ENCODE measurements around the gene DRICH1.
"Not testable (repeated sequence)": the region's sequence is repeated elsewhere in the genome, so short reads cannot be mapped to it uniquely, and the experiment has no call there.

Gene DRICH1

GRCh38 chr22:23574877-23575276 lies 57.2 kb downstream of the DRICH1 start:
- no peaks in the 10 kb centered on the region for H3K36me3 ChIP-seq (ENCODE audit: control insufficient read depth, insufficient read depth, low read length)
- no peaks in the 10 kb centered on the region for H3K27me3 ChIP-seq (ENCODE audit: control insufficient read depth, insufficient read depth, low read length)
- H3K4me1 ChIP-seq (ENCODE audit: control insufficient read depth, insufficient read depth, low read length) = no peaks in the 10 kb centered on the region
- no peak overlapping the region for H3K27ac ChIP-seq (ENCODE audit: low read depth, low read length)
- H3K9ac ChIP-seq (ENCODE audit: low read length) = no peak overlapping the region
- no peaks in the 10 kb centered on the region for H3K9me3 ChIP-seq (ENCODE audit: control insufficient read depth, insufficient read depth, low read depth, low read length)
- no peak overlapping the region for H3K4me3 ChIP-seq (ENCODE audit: low read depth, low read length)

GRCh38 chr22:23574371-23574811 lies 57.7 kb downstream of the DRICH1 start:
- Histone ChIP-seq H3K4me3 (ENCODE audit: low read depth, low read length) (no peak overlapping the region), H3K4me1 (ENCODE audit: control insufficient read depth, insufficient read depth, low read length) (no peaks in the 10 kb centered on the region), H3K27ac (ENCODE audit: low read depth, low read length) (no peak overlapping the region), H3K27me3 (ENCODE audit: control insufficient read depth, insufficient read depth, low read length) (no peaks in the 10 kb centered on the region), H3K36me3 (ENCODE audit: control insufficient read depth, insufficient read depth, low read length) (no peaks in the 10 kb centered on the region), H3K9me3 (ENCODE audit: control insufficient read depth, insufficient read depth, low read depth, low read length) (no peaks in the 10 kb centered on the region), H3K9ac (ENCODE audit: low read length) (no peak overlapping the region)

DNA sequence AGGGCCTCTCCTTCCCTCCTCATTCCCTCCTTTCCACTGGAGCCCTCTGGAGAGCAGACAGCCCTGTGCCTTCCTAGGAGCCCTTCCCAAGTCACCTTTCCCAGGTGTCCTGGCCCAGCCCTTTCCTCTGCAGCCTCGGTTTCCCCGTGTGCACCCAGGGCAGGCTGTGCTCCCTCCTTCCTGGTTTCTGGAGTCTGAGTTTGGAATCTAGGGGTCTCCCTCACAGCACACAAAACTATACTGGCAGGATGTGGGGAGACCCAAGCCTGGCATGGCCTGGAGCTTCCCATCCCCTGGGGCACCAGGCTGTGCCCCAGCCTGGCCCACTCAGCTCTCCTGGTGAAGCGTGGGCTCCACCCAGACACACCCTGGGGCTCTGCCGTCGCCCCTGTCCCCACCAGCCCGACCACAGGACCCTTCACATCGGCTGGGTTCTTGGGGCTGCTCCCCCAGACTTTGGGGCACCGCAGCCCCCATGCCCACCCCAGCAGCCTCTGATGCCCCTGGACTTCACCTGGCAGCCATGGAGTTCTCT lies 58.4 kb downstream of the DRICH1 start:
- H3K27me3 ChIP-seq (ENCODE audit: control insufficient read depth, insufficient read depth, low read length); H3K36me3 ChIP-seq (ENCODE audit: control insufficient read depth, insufficient read depth, low read length); H3K27ac ChIP-seq (ENCODE audit: low read depth, low read length): not testable (repeated sequence)

DNA sequence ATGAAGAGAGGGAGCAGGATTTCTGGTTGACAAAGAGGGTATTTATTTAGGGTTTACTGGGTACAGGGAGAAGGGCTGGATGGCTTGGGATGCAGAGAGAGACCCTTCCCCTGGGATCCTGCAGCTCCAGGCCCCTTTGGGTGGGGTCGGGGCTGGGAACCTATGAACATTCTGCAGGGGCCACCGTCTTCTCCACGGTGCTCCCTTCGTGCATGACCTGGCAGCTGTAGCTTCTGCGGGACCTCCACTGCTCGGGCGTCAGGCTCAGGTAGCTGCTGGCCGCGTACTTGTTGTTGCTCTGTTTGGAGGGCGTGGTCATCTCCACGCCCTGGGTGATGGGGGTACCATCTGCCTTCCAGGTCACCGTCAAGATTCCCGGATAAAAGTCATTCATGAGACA lies 59.0 kb downstream of the DRICH1 start:
- not testable (repeated sequence) for H3K4me3 ChIP-seq (ENCODE audit: low read depth, low read length); H3K36me3 ChIP-seq (ENCODE audit: control insufficient read depth, insufficient read depth, low read length); H3K27ac ChIP-seq (ENCODE audit: low read depth, low read length); H3K4me1 ChIP-seq (ENCODE audit: control insufficient read depth, insufficient read depth, low read length); H3K9me3 ChIP-seq (ENCODE audit: control insufficient read depth, insufficient read depth, low read depth, low read length); H3K9ac ChIP-seq (ENCODE audit: low read length); H3K27me3 ChIP-seq (ENCODE audit: control insufficient read depth, insufficient read depth, low read length)

More for the DNA sequence above, 58.4 kb downstream of the DRICH1 start:
- not testable (repeated sequence) for H3K4me3 ChIP-seq (ENCODE audit: low read depth, low read length); H3K9me3 ChIP-seq (ENCODE audit: control insufficient read depth, insufficient read depth, low read depth, low read length); H3K9ac ChIP-seq (ENCODE audit: low read length); H3K4me1 ChIP-seq (ENCODE audit: control insufficient read depth, insufficient read depth, low read length)

GRCh38 chr22:23571486-23571885 lies 60.6 kb downstream of the DRICH1 start:
- peaks cover 6% of the 10 kb centered on the region; the same call in 1 of the 2 replicates for H3K4me1 ChIP-seq (ENCODE audit: control insufficient read depth, insufficient read depth, low read length)
- H3K36me3 ChIP-seq (ENCODE audit: control insufficient read depth, insufficient read depth, low read length) = no peaks in the 10 kb centered on the region
- no peak overlapping the region for H3K4me3 ChIP-seq (ENCODE audit: low read depth, low read length)
- no peak overlapping the region for H3K27ac ChIP-seq (ENCODE audit: low read depth, low read length)
- H3K27me3 ChIP-seq (ENCODE audit: control insufficient read depth, insufficient read depth, low read length) = peaks cover 20% of the 10 kb centered on the region
- H3K9ac ChIP-seq (ENCODE audit: low read length) = no peak overlapping the region
- H3K9me3 ChIP-seq (ENCODE audit: control insufficient read depth, insufficient read depth, low read depth, low read length) = no peaks in the 10 kb centered on the region

DNA sequence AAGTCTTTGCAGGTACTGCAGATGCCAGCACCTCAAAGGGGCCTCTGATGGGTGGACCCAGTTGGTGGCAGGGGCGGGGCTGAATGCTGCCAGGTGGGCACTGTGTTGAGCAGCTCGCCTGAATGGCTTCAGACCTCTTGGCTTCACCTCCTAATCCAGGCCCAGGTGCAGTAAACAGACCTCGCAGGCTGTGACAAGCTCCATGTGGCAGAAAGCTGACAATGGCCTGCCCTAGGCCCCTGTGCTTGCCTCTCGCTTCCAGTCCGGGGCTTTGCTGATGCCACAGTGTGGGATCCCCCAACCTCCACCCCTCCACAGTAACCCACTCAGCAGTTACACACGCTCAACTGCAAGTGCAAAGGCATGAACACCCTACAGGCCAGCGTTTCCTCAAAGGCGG lies 61.4 kb downstream of the DRICH1 start:
- Histone ChIP-seq H3K27me3 (ENCODE audit: control insufficient read depth, insufficient read depth, low read length) (peaks cover 26% of the 10 kb centered on the region), H3K9me3 (ENCODE audit: control insufficient read depth, insufficient read depth, low read depth, low read length) (no peaks in the 10 kb centered on the region), H3K4me3 (ENCODE audit: low read depth, low read length) (no peak overlapping the region), H3K27ac (ENCODE audit: low read depth, low read length) (no peak overlapping the region), H3K9ac (ENCODE audit: low read length) (no peak overlapping the region), H3K4me1 (ENCODE audit: control insufficient read depth, insufficient read depth, low read length) (peaks cover 6% of the 10 kb centered on the region; the same call in 1 of the 2 replicates), H3K36me3 (ENCODE audit: control insufficient read depth, insufficient read depth, low read length) (no peaks in the 10 kb centered on the region)

GRCh38 chr22:23569716-23570115 lies 62.4 kb downstream of the DRICH1 start:
- no peaks in the 10 kb centered on the region for H3K36me3 ChIP-seq (ENCODE audit: control insufficient read depth, insufficient read depth, low read length)
- H3K4me3 ChIP-seq (ENCODE audit: low read depth, low read length) = no peak overlapping the region
- H3K4me1 ChIP-seq (ENCODE audit: control insufficient read depth, insufficient read depth, low read length) = peaks cover 11% of the 10 kb centered on the region; the same call in 1 of the 2 replicates
- H3K27ac ChIP-seq (ENCODE audit: low read depth, low read length) = no peak overlapping the region
- H3K27me3 ChIP-seq (ENCODE audit: control insufficient read depth, insufficient read depth, low read length) = peaks cover 30% of the 10 kb centered on the region
- no peak overlapping the region for H3K9ac ChIP-seq (ENCODE audit: low read length)
- no peaks in the 10 kb centered on the region for H3K9me3 ChIP-seq (ENCODE audit: control insufficient read depth, insufficient read depth, low read depth, low read length)

- H3K4me3 ChIP-seq (ENCODE audit: low read depth, low read length) = no peak overlapping the region
- H3K4me1 ChIP-seq (ENCODE audit: control insufficient read depth, insufficient read depth, low read length) = peaks cover 11% of the 10 kb centered on the region; the same call in 1 of the 2 replicates
- no peak overlapping the region for H3K9ac ChIP-seq (ENCODE audit: low read length)
- H3K36me3 ChIP-seq (ENCODE audit: control insufficient read depth, insufficient read depth, low read length) = no peaks in the 10 kb centered on the region
- no peaks in the 10 kb centered on the region for H3K9me3 ChIP-seq (ENCODE audit: control insufficient read depth, insufficient read depth, low read depth, low read length)
- peaks cover 35% of the 10 kb centered on the region for H3K27me3 ChIP-seq (ENCODE audit: control insufficient read depth, insufficient read depth, low read length)
- no peak overlapping the region for H3K27ac ChIP-seq (ENCODE audit: low read depth, low read length)
Observed at GRCh38 chr22:23569291-23569690, 62.8 kb downstream of the DRICH1 start.

- Histone ChIP-seq H3K4me3 (ENCODE audit: low read depth, low read length) (peak overlapping the region; percentile 70), H3K4me1 (ENCODE audit: control insufficient read depth, insufficient read depth, low read length) (peaks cover 11% of the 10 kb centered on the region; the same call in 1 of the 2 replicates), H3K36me3 (ENCODE audit: control insufficient read depth, insufficient read depth, low read length) (no peaks in the 10 kb centered on the region), H3K9me3 (ENCODE audit: control insufficient read depth, insufficient read depth, low read depth, low read length) (no peaks in the 10 kb centered on the region), H3K27me3 (ENCODE audit: control insufficient read depth, insufficient read depth, low read length) (peaks cover 47% of the 10 kb centered on the region), H3K9ac (ENCODE audit: low read length) (no peak overlapping the region), H3K27ac (ENCODE audit: low read depth, low read length) (no peak overlapping the region)
Observed at GRCh38 chr22:23566705-23567475, 65.2 kb downstream of the DRICH1 start.

GRCh38 chr22:23565915-23566704 lies 66.0 kb downstream of the DRICH1 start:
- Histone ChIP-seq H3K9me3 (ENCODE audit: control insufficient read depth, insufficient read depth, low read depth, low read length) (no peaks in the 10 kb centered on the region), H3K4me1 (ENCODE audit: control insufficient read depth, insufficient read depth, low read length) (peaks cover 11% of the 10 kb centered on the region; the same call in 1 of the 2 replicates), H3K27me3 (ENCODE audit: control insufficient read depth, insufficient read depth, low read length) (peaks cover 47% of the 10 kb centered on the region), H3K4me3 (ENCODE audit: low read depth, low read length) (peak overlapping the region; percentile 70), H3K27ac (ENCODE audit: low read depth, low read length) (no peak overlapping the region), H3K36me3 (ENCODE audit: control insufficient read depth, insufficient read depth, low read length) (no peaks in the 10 kb centered on the region), H3K9ac (ENCODE audit: low read length) (peak overlapping the region; percentile 27)
